Natural killer cell (primary cell): Measurements from ENCODE around the gene STRN3. TPM values are rescaled to one million over a fixed set of nuclear protein-coding genes. Genes with fewer than 3 reads are reported as not detected.

ENCODE experiments used
- ATAC-seq, 3 donors: fragments of 150-1000 bp in 2 of 3; fragments of 200-7000 bp in 1 of 3; cut with Tn5 transposase; 1 replicate in 1 of 3; 2 replicates in 2 of 3; pipeline ENCODE4 v1.10.0; 2021; ENCODE audit warnings: mild to moderate bottlenecking in 2 of 3, moderate library complexity in 2 of 3
- DNase-seq, 2 donors: peaks; one replicate each; pipeline versions ENCODE4 v3.0.0 to v3.0.0-alpha.2; 2013 to 2021; ENCODE audit warnings: mixed read lengths in 1 of 2
- H3K27ac ChIP-seq: one replicate; pipeline ENCODE4 v1.5.1; 2013; ENCODE audit warnings: mild to moderate bottlenecking, low read length
- H3K27me3 ChIP-seq: one replicate; pipeline ENCODE4 v1.6.1; 2013; ENCODE audit warnings: low read length; ENCODE audit not compliant: control insufficient read depth, insufficient read depth
- H3K36me3 ChIP-seq: one replicate; pipeline ENCODE4 v1.6.1; 2013; ENCODE audit warnings: low read length; ENCODE audit not compliant: control insufficient read depth, insufficient read depth
- H3K4me1 ChIP-seq: one replicate; pipeline ENCODE4 v1.6.1; 2013; ENCODE audit warnings: low read length; ENCODE audit not compliant: control insufficient read depth, insufficient read depth
- H3K4me3 ChIP-seq: one replicate; pipeline ENCODE4 v1.5.1; 2013; ENCODE audit warnings: low read length
- H3K9me3 ChIP-seq: one replicate; pipeline ENCODE4 v1.6.1; 2013; ENCODE audit warnings: low read length; ENCODE audit not compliant: control insufficient read depth, insufficient read depth
- H3K27ac Mint-ChIP-seq, 2 donors: one replicate each; pipeline ENCODE4 v1.8.0; 2022; ENCODE audit warnings: mild to moderate bottlenecking in 2 of 2, mixed read lengths in 2 of 2, moderate library complexity in 1 of 2
- H3K27me3 Mint-ChIP-seq, 2 donors: one replicate each; pipeline ENCODE4 v1.8.0; 2022; ENCODE audit warnings: low read depth in 2 of 2, mixed read lengths in 2 of 2
- H3K36me3 Mint-ChIP-seq: one replicate; pipeline ENCODE4 v1.8.0; 2022; ENCODE audit warnings: mixed read lengths
- H3K4me1 Mint-ChIP-seq, 2 donors: one replicate each; pipeline ENCODE4 v1.8.0; 2022; ENCODE audit warnings: mixed read lengths in 2 of 2
- H3K4me3 Mint-ChIP-seq: one replicate; pipeline ENCODE4 v1.8.0; 2022; ENCODE audit warnings: mild to moderate bottlenecking, moderate library complexity, mixed read lengths
- H3K9me3 Mint-ChIP-seq, 2 donors: one replicate each; pipeline ENCODE4 v1.8.0; 2022; ENCODE audit warnings: mixed read lengths in 2 of 2
- CTCF ChIP-seq: fragments of 200-600 bp; IDR thresholded peaks from one replicate; pipeline ENCODE4 v1.8.0; 2022; ENCODE audit warnings: antibody characterized with exemption
- WGBS: methylation state at CpG from one replicate; pipeline ENCODE4 v1.1.7; 2013; ENCODE audit warnings: missing lambda C conversion rate; ENCODE audit not compliant: insufficient coverage; 5-methylcytosine and 5-hydroxymethylcytosine counted together
- intact Hi-C: fragments of 100-400 bp; cut with micrococcal nuclease; formaldehyde crosslinking; loops from one replicate; pipeline ENCODE4 v1.14.2; 2022
- total RNA-seq, 4 donors: library from RNA; stranded (reverse); fragments of 120-200 nt in 1 of 4; gene quantifications; one replicate each; pipeline versions ENCODE4 v1.2.3 to v1.2.4, GENCODE V29; 2013 to 2022

Gene STRN3
- total RNA-seq, 3 donors from 2014 or later (not counting 1 experiment from before 2014, with no cell fraction given) = 19.5 to 34.2 (median 31.1) TPM

GRCh38 chr14:31037709-31038221 is 11.6 kb upstream of the STRN3 start:
- H3K36me3 Mint-ChIP-seq = no peaks in the 10 kb centered on the region
- 92% methylated on average over 1 of the region's 1 CpG for WGBS

GRCh38 chr14:31036552-31036951 is 10.4 kb upstream of the STRN3 start:
- ATAC-seq = no peak
- no peak overlapping the region for H3K27ac ChIP-seq
- Mint-ChIP-seq H3K27ac (no peak overlapping the region), H3K9me3 (no peaks in the 10 kb centered on the region), H3K36me3 (no peaks in the 10 kb centered on the region), H3K27me3 (no peaks in the 10 kb centered on the region), H3K4me1 (no peaks in the 10 kb centered on the region), H3K4me3 (no peak overlapping the region)
- no peak for DNase-seq
- H3K27me3 ChIP-seq = no peaks in the 10 kb centered on the region
- WGBS = 97% methylated on average over 4 of the region's 4 CpGs
- intact Hi-C loops = no loop called here
- no peaks in the 10 kb centered on the region for H3K36me3 ChIP-seq
- H3K9me3 ChIP-seq = no peaks in the 10 kb centered on the region
- no peak for TF ChIP-seq CTCF
- no peak overlapping the region for H3K4me3 ChIP-seq
- H3K4me1 ChIP-seq = no peaks in the 10 kb centered on the region

More at GRCh38 chr14:31037709-31038221, 11.6 kb upstream of the STRN3 start:
- no peaks in the 10 kb centered on the region for H3K36me3 ChIP-seq
- Mint-ChIP-seq H3K4me3 (no peak overlapping the region), H3K27me3 (no peaks in the 10 kb centered on the region), H3K9me3 (no peaks in the 10 kb centered on the region), H3K4me1 (no peaks in the 10 kb centered on the region), H3K27ac (no peak overlapping the region)
- no peaks in the 10 kb centered on the region for H3K27me3 ChIP-seq
- ATAC-seq = no peak
- intact Hi-C loops = no loop called here
- no peak for DNase-seq
- H3K9me3 ChIP-seq = no peaks in the 10 kb centered on the region
- no peaks in the 10 kb centered on the region for H3K4me1 ChIP-seq
- no peak for TF ChIP-seq CTCF
- no peak overlapping the region for H3K27ac ChIP-seq
- no peak overlapping the region for H3K4me3 ChIP-seq

- TF ChIP-seq CTCF = no peak
- ATAC-seq (no peak), DNase-seq (no peak)
- Mint-ChIP-seq H3K9me3 (no peaks in the 10 kb centered on the region), H3K4me3 (no peak overlapping the region), H3K36me3 (no peaks in the 10 kb centered on the region), H3K4me1 (peaks cover 7 to 9% of the 10 kb centered on the region in 2 donors), H3K27me3 (no peaks in the 10 kb centered on the region), H3K27ac (no peak overlapping the region)
- Histone ChIP-seq H3K4me1 (peaks cover 6% of the 10 kb centered on the region), H3K27me3 (no peaks in the 10 kb centered on the region), H3K36me3 (no peaks in the 10 kb centered on the region), H3K9me3 (no peaks in the 10 kb centered on the region), H3K4me3 (no peak overlapping the region), H3K27ac (no peak overlapping the region)
- WGBS = 97% methylated on average over 5 of the region's 5 CpGs
- intact Hi-C loops = no loop called here
These were observed 4.3 kb upstream of the STRN3 start for GRCh38 chr14:31030469-31030868.
